Esophagus squamous epithelium (tissue), 4 donors: Measurements from ENCODE around the gene RALGAPB.
"Not testable (repeated sequence)": the region's sequence is repeated elsewhere in the genome, so short reads cannot be mapped to it uniquely, and the experiment has no call there.

ENCODE experiments used
- CTCF ChIP-seq, 6 experiments: fragments of 450-650 bp in 4 of 6; fragments of 200-600 bp in 2 of 6; sonication (generic) in 2 of 6; IDR thresholded peaks; one replicate each; pipeline ENCODE4 v1.5.1; 2016 to 2019; ENCODE audit warnings: antibody characterized with exemption in 6 of 6, mild to moderate bottlenecking in 4 of 6, moderate library complexity in 4 of 6
- POLR2A ChIP-seq, 4 donors: fragments of 450-650 bp; IDR thresholded peaks; one replicate each; pipeline ENCODE4 v1.6.1; 2017; ENCODE audit warnings: antibody characterized with exemption in 4 of 4, mild to moderate bottlenecking in 4 of 4, moderate library complexity in 3 of 4

DNA sequence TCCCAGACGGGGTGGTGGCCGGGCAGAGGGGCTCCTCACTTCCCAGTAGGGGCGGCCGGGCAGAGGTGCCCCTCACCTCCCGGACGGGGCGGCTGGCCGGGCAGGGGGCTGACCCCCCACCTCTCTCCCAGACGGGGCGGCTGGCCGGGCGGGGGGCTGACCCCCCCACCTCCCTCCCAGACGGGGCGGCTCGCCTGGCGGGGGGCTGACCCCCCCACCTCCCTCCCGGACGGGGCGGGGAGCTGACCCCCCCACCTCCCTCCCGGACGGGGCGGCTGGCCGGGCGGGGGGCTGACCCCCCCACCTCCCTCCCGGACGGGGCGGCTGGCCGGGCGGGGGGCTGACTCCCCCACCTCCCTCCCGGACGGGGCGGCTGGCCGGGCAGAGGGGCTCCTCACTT, 11.5 kb upstream of the RALGAPB start:
- TF ChIP-seq CTCF, POLR2A (IDR thresholded peaks at IDR 0.05): not testable (repeated sequence)
